ENCODE measurements around the gene GLT1D1.

Gene GLT1D1

DNA sequence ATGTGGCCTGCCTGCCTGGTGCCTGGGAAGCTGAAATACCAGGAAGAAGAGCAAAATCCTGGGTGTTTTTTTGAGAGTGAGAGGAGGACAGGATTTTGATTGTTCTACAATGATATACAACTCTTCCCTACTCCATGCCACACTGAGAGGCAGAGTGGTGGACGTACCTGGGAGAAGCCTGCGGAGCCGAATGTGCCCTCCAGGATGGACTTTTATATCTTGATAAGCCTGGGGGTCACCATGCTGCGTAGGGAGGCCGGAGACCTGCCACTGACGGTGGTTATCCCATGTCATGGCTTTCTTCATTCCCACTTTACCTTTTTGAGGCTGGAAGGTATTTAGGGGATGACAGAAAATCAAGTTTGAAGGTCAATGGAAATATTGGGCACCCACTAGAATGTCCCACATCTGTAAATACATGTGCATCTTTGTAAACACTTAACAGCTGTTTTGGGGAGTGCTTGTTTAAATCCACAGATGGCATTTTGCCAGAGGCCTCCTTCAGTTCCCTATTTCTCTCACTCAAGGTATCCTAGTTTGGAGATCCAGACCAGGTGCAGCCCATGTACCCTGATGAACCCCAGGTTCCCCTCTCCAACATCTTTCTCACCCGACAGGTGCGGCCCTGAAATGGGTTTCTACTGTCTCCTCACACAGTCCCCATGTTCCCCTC is 1.1 kb upstream of the GLT1D1 start:
- Histone ChIP-seq H3K27ac (ENCODE audit: low read depth, low read length) (no peak overlapping the region), H3K4me2 (ENCODE audit: low read length) (no peak overlapping the region), H4K12ac (ENCODE audit: low read depth, low read length) (no peak overlapping the region), H3K79me2 (ENCODE audit: control insufficient read depth, insufficient read depth, low read length, poor library complexity) (no peaks in the 10 kb centered on the region), H3K4me1 (ENCODE audit: control insufficient read depth in 1 of 2, insufficient read depth in 2 of 2, low read length in 2 of 2) (peaks cover 0 to 4% of the 10 kb centered on the region in 2 experiments), H3K14ac (ENCODE audit: low read length) (no peak overlapping the region), H2AK5ac (ENCODE audit: low read length) (no peak overlapping the region), H3K4me3 (ENCODE audit: low read depth, low read length) (no peak overlapping the region), H3K9me3 (ENCODE audit: insufficient read depth, low read depth, low read length) (peaks cover 2% of the 10 kb centered on the region), H3K36me3 (ENCODE audit: control insufficient read depth in 1 of 2, insufficient read depth in 2 of 2, low read length in 2 of 2) (no peaks in the 10 kb centered on the region), H4K91ac (ENCODE audit: low read depth, low read length) (no peak overlapping the region), H2BK12ac (ENCODE audit: low read length) (no peak overlapping the region), H2AFZ (ENCODE audit: insufficient read depth, low read length, poor library complexity) (no peak overlapping the region), H3K4ac (ENCODE audit: low read depth, low read length) (no peak overlapping the region), H3K27me3 (ENCODE audit: insufficient read depth, low read length) (peaks cover 27% of the 10 kb centered on the region), H3K9ac (ENCODE audit: low read length) (no peak overlapping the region), H3K18ac (ENCODE audit: low read length) (no peak overlapping the region), H2BK5ac (ENCODE audit: low read depth, low read length, poor library complexity) (no peak overlapping the region), H2BK120ac (ENCODE audit: insufficient read depth, low read length, poor library complexity) (no peak overlapping the region), H4K8ac (ENCODE audit: low read depth, low read length) (no peak overlapping the region), H3K79me1 (ENCODE audit: low read length) (no peaks in the 10 kb centered on the region), H3K23ac (ENCODE audit: low read length) (no peak overlapping the region)
- WGBS (ENCODE audit: extremely low coverage, insufficient coverage, insufficient read length), result no CpG with 5 or more reads among the region's 8 CpGs
- no peak for DNase-seq

DNA sequence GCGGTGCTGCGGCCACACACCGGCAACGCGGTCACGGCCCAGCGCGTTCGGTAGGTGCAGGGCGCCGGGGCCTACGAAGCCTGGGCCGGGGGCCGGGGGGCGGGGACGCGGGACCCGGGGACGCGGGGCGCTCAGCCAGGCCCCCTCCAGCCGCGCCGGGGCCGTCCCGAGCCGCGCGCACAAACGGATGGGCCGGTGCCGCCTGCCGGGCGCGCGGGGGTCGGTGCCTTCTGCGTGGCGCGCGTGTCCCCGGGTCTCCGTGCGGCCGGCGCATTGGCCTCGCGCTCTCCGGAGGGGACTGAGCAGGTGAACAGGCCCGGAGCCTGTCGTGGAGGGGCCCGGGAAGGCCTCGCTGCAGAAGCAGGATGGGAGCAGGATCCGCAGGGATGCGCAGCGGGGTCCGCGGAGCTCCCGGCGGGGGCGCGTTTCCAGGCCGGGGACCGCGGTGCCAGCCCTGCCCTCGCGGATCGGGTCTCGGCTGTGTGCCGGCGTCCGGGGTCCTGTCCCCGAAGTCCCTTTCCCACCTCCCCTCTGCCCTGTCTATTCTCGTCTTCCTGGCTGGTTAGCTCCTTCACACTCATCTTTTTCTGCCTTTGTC is 421 bp downstream of the GLT1D1 start:
- Histone ChIP-seq H4K91ac (ENCODE audit: low read depth, low read length) (no peak overlapping the region), H3K36me3 (ENCODE audit: control insufficient read depth in 1 of 2, insufficient read depth in 2 of 2, low read length in 2 of 2) (no peaks in the 10 kb centered on the region), H3K9me3 (ENCODE audit: insufficient read depth, low read depth, low read length) (no peaks in the 10 kb centered on the region), H3K79me1 (ENCODE audit: low read length) (no peaks in the 10 kb centered on the region), H3K79me2 (ENCODE audit: control insufficient read depth, insufficient read depth, low read length, poor library complexity) (no peaks in the 10 kb centered on the region), H3K27ac (ENCODE audit: low read depth, low read length) (no peak overlapping the region), H3K23ac (ENCODE audit: low read length) (no peak overlapping the region), H2BK5ac (ENCODE audit: low read depth, low read length, poor library complexity) (no peak overlapping the region), H3K4me3 (ENCODE audit: low read depth, low read length) (peak overlapping the region; percentile 63), H2AFZ (ENCODE audit: insufficient read depth, low read length, poor library complexity) (no peak overlapping the region), H2BK120ac (ENCODE audit: insufficient read depth, low read length, poor library complexity) (no peak overlapping the region), H3K18ac (ENCODE audit: low read length) (no peak overlapping the region), H4K8ac (ENCODE audit: low read depth, low read length) (no peak overlapping the region), H2BK12ac (ENCODE audit: low read length) (no peak overlapping the region), H3K4me2 (ENCODE audit: low read length) (peak overlapping the region; percentile 91), H3K9ac (ENCODE audit: low read length) (no peak overlapping the region), H3K4ac (ENCODE audit: low read depth, low read length) (no peak overlapping the region), H3K4me1 (ENCODE audit: control insufficient read depth in 1 of 2, insufficient read depth in 2 of 2, low read length in 2 of 2) (peaks cover 0 to 4% of the 10 kb centered on the region in 2 experiments), H2AK5ac (ENCODE audit: low read length) (no peak overlapping the region), H4K12ac (ENCODE audit: low read depth, low read length) (no peak overlapping the region), H3K14ac (ENCODE audit: low read length) (no peak overlapping the region), H3K27me3 (ENCODE audit: insufficient read depth, low read length) (peaks cover 27% of the 10 kb centered on the region)
- no peak for DNase-seq
- WGBS (ENCODE audit: extremely low coverage, insufficient coverage, insufficient read length), result no CpG with 5 or more reads among the region's 74 CpGs

DNA sequence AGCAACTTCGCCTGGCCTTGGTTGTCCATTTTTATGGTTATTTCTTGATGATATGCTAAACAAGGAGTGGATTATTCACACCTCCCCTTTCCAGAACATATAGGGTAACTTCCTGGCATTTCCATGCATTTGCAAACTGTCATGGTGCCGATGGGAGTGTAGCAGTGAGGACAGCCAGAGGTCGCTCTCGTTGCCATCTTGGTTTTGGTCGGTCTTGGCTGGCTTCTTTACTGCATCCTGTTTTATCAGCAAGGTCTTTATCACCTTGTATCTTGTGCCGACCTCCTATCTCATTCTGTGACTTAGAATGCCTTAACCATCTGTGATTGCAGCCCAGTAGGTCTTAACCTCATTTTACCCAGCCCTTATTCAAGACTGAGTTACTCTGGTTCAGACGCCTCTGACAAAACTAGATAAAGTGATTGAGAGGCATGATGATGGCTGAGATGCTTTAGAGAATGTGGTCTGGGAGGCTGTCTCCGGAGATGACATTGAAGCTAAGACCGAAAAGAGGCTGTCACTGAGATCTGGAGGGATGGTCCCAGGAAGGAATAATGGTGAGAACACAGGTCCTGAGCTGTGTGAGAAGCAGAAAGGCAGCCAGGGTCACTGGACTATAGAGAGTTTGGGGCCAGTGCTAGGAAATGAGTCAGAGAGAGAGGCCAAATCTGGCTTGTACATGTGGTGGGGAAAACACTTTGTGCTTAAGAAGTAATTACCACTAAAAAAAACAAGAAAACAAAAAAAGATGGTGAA is 2.9 kb downstream of the GLT1D1 start:
- Histone ChIP-seq H4K91ac (ENCODE audit: low read depth, low read length) (no peak overlapping the region), H2BK12ac (ENCODE audit: low read length) (no peak overlapping the region), H3K27ac (ENCODE audit: low read depth, low read length) (no peak overlapping the region), H2AK5ac (ENCODE audit: low read length) (no peak overlapping the region), H3K9me3 (ENCODE audit: insufficient read depth, low read depth, low read length) (peaks cover 4% of the 10 kb centered on the region), H4K12ac (ENCODE audit: low read depth, low read length) (no peak overlapping the region), H3K79me2 (ENCODE audit: control insufficient read depth, insufficient read depth, low read length, poor library complexity) (no peaks in the 10 kb centered on the region), H3K36me3 (ENCODE audit: control insufficient read depth in 1 of 2, insufficient read depth in 2 of 2, low read length in 2 of 2) (no peaks in the 10 kb centered on the region), H2BK5ac (ENCODE audit: low read depth, low read length, poor library complexity) (no peak overlapping the region), H3K9ac (ENCODE audit: low read length) (no peak overlapping the region), H3K4me1 (ENCODE audit: control insufficient read depth in 1 of 2, insufficient read depth in 2 of 2, low read length in 2 of 2) (peaks cover 0 to 4% of the 10 kb centered on the region in 2 experiments), H3K79me1 (ENCODE audit: low read length) (no peaks in the 10 kb centered on the region), H3K4ac (ENCODE audit: low read depth, low read length) (no peak overlapping the region), H2BK120ac (ENCODE audit: insufficient read depth, low read length, poor library complexity) (no peak overlapping the region), H3K4me3 (ENCODE audit: low read depth, low read length) (no peak overlapping the region), H2AFZ (ENCODE audit: insufficient read depth, low read length, poor library complexity) (no peak overlapping the region), H3K14ac (ENCODE audit: low read length) (no peak overlapping the region), H4K8ac (ENCODE audit: low read depth, low read length) (no peak overlapping the region), H3K18ac (ENCODE audit: low read length) (no peak overlapping the region), H3K23ac (ENCODE audit: low read length) (no peak overlapping the region), H3K27me3 (ENCODE audit: insufficient read depth, low read length) (peaks cover 27% of the 10 kb centered on the region), H3K4me2 (ENCODE audit: low read length) (no peak overlapping the region)
- no CpG with 5 or more reads among the region's 9 CpGs for WGBS (ENCODE audit: extremely low coverage, insufficient coverage, insufficient read length)
- DNase-seq, result no peak

DNA sequence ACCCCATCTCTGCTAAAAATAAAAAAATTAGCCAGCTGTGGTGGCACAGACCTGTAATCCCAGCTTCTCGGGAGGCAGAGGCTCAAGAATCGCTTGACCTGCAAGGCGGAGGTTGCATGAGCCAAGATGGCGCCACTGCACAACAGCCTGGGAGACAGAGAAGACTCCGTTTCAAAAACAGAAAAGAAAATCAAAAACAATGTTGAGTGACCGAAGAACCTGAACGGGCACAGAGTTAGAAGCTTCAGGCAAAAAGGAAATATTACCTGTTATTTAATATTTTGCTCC is 3.5 kb downstream of the GLT1D1 start:
- H4K8ac ChIP-seq (ENCODE audit: low read depth, low read length), result no peak overlapping the region
- peaks cover 4% of the 10 kb centered on the region for H3K9me3 ChIP-seq (ENCODE audit: insufficient read depth, low read depth, low read length)
- no peak overlapping the region for H4K12ac ChIP-seq (ENCODE audit: low read depth, low read length)
- no peak overlapping the region for H2BK5ac ChIP-seq (ENCODE audit: low read depth, low read length, poor library complexity)
- H3K4me3 ChIP-seq (ENCODE audit: low read depth, low read length), result no peak overlapping the region
- no peaks in the 10 kb centered on the region for H3K36me3 ChIP-seq (ENCODE audit: control insufficient read depth in 1 of 2, insufficient read depth in 2 of 2, low read length in 2 of 2)
- no peak for DNase-seq
- H3K79me2 ChIP-seq (ENCODE audit: control insufficient read depth, insufficient read depth, low read length, poor library complexity), result no peaks in the 10 kb centered on the region
- H2BK12ac ChIP-seq (ENCODE audit: low read length), result no peak overlapping the region
- H3K14ac ChIP-seq (ENCODE audit: low read length), result no peak overlapping the region
- H2BK120ac ChIP-seq (ENCODE audit: insufficient read depth, low read length, poor library complexity), result no peak overlapping the region
- H2AK5ac ChIP-seq (ENCODE audit: low read length), result no peak overlapping the region
- H3K79me1 ChIP-seq (ENCODE audit: low read length), result no peaks in the 10 kb centered on the region
- no peak overlapping the region for H3K23ac ChIP-seq (ENCODE audit: low read length)
- H3K4ac ChIP-seq (ENCODE audit: low read depth, low read length), result no peak overlapping the region
- no peak overlapping the region for H3K4me2 ChIP-seq (ENCODE audit: low read length)
- H4K91ac ChIP-seq (ENCODE audit: low read depth, low read length), result no peak overlapping the region
- H2AFZ ChIP-seq (ENCODE audit: insufficient read depth, low read length, poor library complexity), result no peak overlapping the region
- no peak overlapping the region for H3K27ac ChIP-seq (ENCODE audit: low read depth, low read length)
- H3K4me1 ChIP-seq (ENCODE audit: control insufficient read depth in 1 of 2, insufficient read depth in 2 of 2, low read length in 2 of 2), result peaks cover 0 to 4% of the 10 kb centered on the region in 2 experiments
- no peak overlapping the region for H3K9ac ChIP-seq (ENCODE audit: low read length)
- WGBS (ENCODE audit: extremely low coverage, insufficient coverage, insufficient read length), result no CpG with 5 or more reads among the region's 7 CpGs
- no peak overlapping the region for H3K18ac ChIP-seq (ENCODE audit: low read length)
- peaks cover 27% of the 10 kb centered on the region for H3K27me3 ChIP-seq (ENCODE audit: insufficient read depth, low read length)

Measured in trophoblast cell (in vitro differentiated cells and primary cell).